CD4-positive, CD25-positive, alpha-beta regulatory T cell (primary cell): Measurements from ENCODE around the gene CHAC2. TPM values are rescaled to one million over a fixed set of nuclear protein-coding genes. Genes with fewer than 3 reads are reported as not detected.
A peak's percentile ranks its signal among the peaks of the same experiment; 100 is the strongest.

Source experiments
- ATAC-seq, 2 donors: fragments of 150-1000 bp; cut with Tn5 transposase; one replicate each; pipeline ENCODE4 v1.10.0; 2021; ENCODE audit warnings: low read depth in 2 of 2, moderate number of reproducible peaks in 2 of 2, moderate library complexity in 1 of 2
- DNase-seq, 3 donors: peaks; one replicate each; pipeline versions ENCODE4 v3.0.0 to v3.0.0-alpha.2; 2012 to 2022; ENCODE audit warnings: mixed read lengths in 1 of 3
- H3K27ac ChIP-seq: one replicate; pipeline ENCODE4 v1.7.0; 2013; ENCODE audit warnings: mild to moderate bottlenecking, low read length; ENCODE audit not compliant: insufficient read depth, poor library complexity, severe bottlenecking
- H3K27me3 ChIP-seq: one replicate; pipeline ENCODE4 v1.7.0; 2013; ENCODE audit warnings: low read length; ENCODE audit not compliant: control insufficient read depth, insufficient read depth
- H3K36me3 ChIP-seq: one replicate; pipeline ENCODE4 v1.7.0; 2013; ENCODE audit warnings: mild to moderate bottlenecking, low read length, moderate library complexity; ENCODE audit not compliant: control insufficient read depth, insufficient read depth
- H3K4me1 ChIP-seq: 2 replicates; pipeline ENCODE4 v1.7.0; 2013; ENCODE audit warnings: mild to moderate bottlenecking, low read length; ENCODE audit not compliant: insufficient read depth, control insufficient read depth, poor library complexity, severe bottlenecking
- H3K4me3 ChIP-seq: one replicate; pipeline ENCODE4 v1.7.0; 2013; ENCODE audit warnings: low read depth, mild to moderate bottlenecking, low read length, moderate library complexity
- H3K9me3 ChIP-seq, 2 experiments: 1 replicate in 1 of 2; 2 replicates in 1 of 2; pipeline ENCODE4 v1.7.0; 2013; ENCODE audit warnings: low read length in 2 of 2, mild to moderate bottlenecking in 1 of 2, moderate library complexity in 1 of 2; ENCODE audit not compliant: control insufficient read depth in 2 of 2
- H3K27ac Mint-ChIP-seq, 3 donors: one replicate each; pipeline ENCODE4 v1.8.0; 2020 to 2022; ENCODE audit warnings: mild to moderate bottlenecking in 3 of 3, mixed read lengths in 3 of 3, moderate library complexity in 2 of 3
- H3K27me3 Mint-ChIP-seq: one replicate; pipeline ENCODE4 v1.8.0; 2022; ENCODE audit warnings: mild to moderate bottlenecking, mixed read lengths
- H3K36me3 Mint-ChIP-seq: one replicate; pipeline ENCODE4 v1.8.0; 2020; ENCODE audit warnings: mixed read lengths
- H3K4me1 Mint-ChIP-seq, 4 donors: one replicate each; pipeline ENCODE4 v1.8.0; 2020 to 2022; ENCODE audit warnings: mixed read lengths in 4 of 4, mild to moderate bottlenecking in 1 of 4
- H3K4me3 Mint-ChIP-seq, 4 donors: one replicate each; pipeline ENCODE4 v1.8.0; 2020 to 2022; ENCODE audit warnings: mild to moderate bottlenecking in 4 of 4, mixed read lengths in 4 of 4, moderate library complexity in 3 of 4
- H3K9me3 Mint-ChIP-seq, 7 donors: one replicate each; pipeline ENCODE4 v1.8.0; 2020 to 2022; ENCODE audit warnings: mixed read lengths in 7 of 7, mild to moderate bottlenecking in 3 of 7, moderate library complexity in 2 of 7
- polyA plus RNA-seq, 4 donors: library from polyadenylated mRNA; unstranded; fragments of 300-500 nt; fragmentation: Illumina TruSeq; gene quantifications; one replicate each; pipeline ENCODE4 v1.2.3, GENCODE V29; 2021
- total RNA-seq: library from RNA; stranded (reverse); gene quantifications from one replicate; pipeline ENCODE4 v1.2.3, GENCODE V29; 2022

Gene CHAC2
- total and polyA plus RNA-seq, 5 donors from 2014 or later = 1.2 to 5.5 (median 4.3) TPM

GRCh38 chr2:53778536-53779162, 11.0 kb downstream of the CHAC2 start:
- Histone ChIP-seq H3K4me1 (peaks cover 5% of the 10 kb centered on the region), H3K27ac (no peak overlapping the region), H3K9me3 (no peaks in the 10 kb centered on the region), H3K27me3 (no peaks in the 10 kb centered on the region), H3K4me3 (no peak overlapping the region), H3K36me3 (peaks cover 28% of the 10 kb centered on the region)
- DNase-seq = no peak
- peak overlapping the region in 1 of 4 donors; percentile 9 for H3K4me3 Mint-ChIP-seq
- H3K9me3 Mint-ChIP-seq = peaks cover 0 to 4% (median 0%) of the 10 kb centered on the region in 7 donors
- no peak for ATAC-seq
- no peaks in the 10 kb centered on the region for H3K27me3 Mint-ChIP-seq
- H3K36me3 Mint-ChIP-seq = peaks cover 31% of the 10 kb centered on the region
- H3K4me1 Mint-ChIP-seq = peaks cover 23 to 52% (median 42%) of the 10 kb centered on the region in 4 donors
- peak overlapping the region in 1 of 3 donors; percentile 67 for H3K27ac Mint-ChIP-seq

DNA sequence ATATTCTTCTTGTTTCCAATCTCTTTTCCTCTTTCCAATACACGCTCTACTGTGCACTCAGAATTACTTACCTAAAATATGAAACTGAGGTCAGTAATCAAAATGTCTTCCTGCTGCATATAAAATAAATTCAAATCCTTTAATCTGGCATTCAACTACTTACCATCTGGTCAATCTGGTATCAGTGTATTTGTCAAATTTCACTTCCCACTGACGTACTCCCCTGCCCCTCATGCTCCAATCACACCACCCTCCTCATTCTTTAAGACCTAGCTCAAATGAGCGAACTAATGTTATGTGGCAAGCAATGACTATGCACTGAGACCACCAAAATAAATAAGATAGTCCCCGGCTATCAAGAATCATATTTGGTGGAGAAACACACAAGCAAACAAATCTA, 12.5 kb downstream of the CHAC2 start:
- Mint-ChIP-seq H3K9me3 (peaks cover 0 to 4% (median 0%) of the 10 kb centered on the region in 7 donors), H3K4me1 (peaks cover 30 to 61% (median 50%) of the 10 kb centered on the region in 4 donors), H3K4me3 (peak overlapping the region in 1 of 4 donors; percentile 68), H3K27me3 (no peaks in the 10 kb centered on the region), H3K27ac (peak overlapping the region; percentile 11 to 57 (median 20)), H3K36me3 (peaks cover 25% of the 10 kb centered on the region)
- peaks cover 19% of the 10 kb centered on the region for H3K4me1 ChIP-seq
- no peak overlapping the region for H3K27ac ChIP-seq
- peaks cover 22% of the 10 kb centered on the region for H3K36me3 ChIP-seq
- ATAC-seq (no peak), DNase-seq (no peak)
- no peaks in the 10 kb centered on the region for H3K27me3 ChIP-seq
- no peaks in the 10 kb centered on the region for H3K9me3 ChIP-seq
- H3K4me3 ChIP-seq = no peak overlapping the region

- Mint-ChIP-seq H3K4me1 (peaks cover 28 to 68% (median 48%) of the 10 kb centered on the region in 4 donors), H3K4me3 (peak overlapping the region in 1 of 4 donors; percentile 58), H3K27me3 (no peaks in the 10 kb centered on the region), H3K36me3 (peaks cover 18% of the 10 kb centered on the region), H3K27ac (no peak overlapping the region), H3K9me3 (peaks cover 0 to 2% (median 0%) of the 10 kb centered on the region in 7 donors)
- DNase-seq (no peak), ATAC-seq (no peak)
- no peaks in the 10 kb centered on the region for H3K27me3 ChIP-seq
- peaks cover 34% of the 10 kb centered on the region for H3K4me1 ChIP-seq
- peaks cover 11% of the 10 kb centered on the region for H3K36me3 ChIP-seq
- H3K9me3 ChIP-seq = no peaks in the 10 kb centered on the region
- H3K4me3 ChIP-seq = no peak overlapping the region
- no peak overlapping the region for H3K27ac ChIP-seq
These were observed 15.1 kb downstream of the CHAC2 start for GRCh38 chr2:53782676-53783075.

GRCh38 chr2:53784436-53784835, 16.8 kb downstream of the CHAC2 start:
- H3K9me3 ChIP-seq = no peaks in the 10 kb centered on the region
- Mint-ChIP-seq H3K4me3 (peak overlapping the region; percentile 95 to 99 (median 98)), H3K9me3 (peaks cover 0 to 2% (median 0%) of the 10 kb centered on the region in 7 donors), H3K27me3 (no peaks in the 10 kb centered on the region), H3K4me1 (peaks cover 29 to 72% (median 51%) of the 10 kb centered on the region in 4 donors), H3K36me3 (peaks cover 10% of the 10 kb centered on the region), H3K27ac (peak overlapping the region; percentile 59 to 98 (median 68))
- no peaks in the 10 kb centered on the region for H3K27me3 ChIP-seq
- peak overlapping the region; percentile 56 for H3K4me3 ChIP-seq
- H3K4me1 ChIP-seq = peaks cover 44% of the 10 kb centered on the region
- H3K27ac ChIP-seq = peak overlapping the region; percentile 9
- peaks cover 8% of the 10 kb centered on the region for H3K36me3 ChIP-seq
- DNase-seq (no peak), ATAC-seq (no peak)

- Histone ChIP-seq H3K9me3 (no peaks in the 10 kb centered on the region), H3K36me3 (peaks cover 8% of the 10 kb centered on the region), H3K4me1 (peaks cover 44% of the 10 kb centered on the region), H3K27me3 (no peaks in the 10 kb centered on the region), H3K4me3 (peak overlapping the region; percentile 100), H3K27ac (no peak overlapping the region)
- ATAC-seq (no peak), DNase-seq (no peak)
- peaks cover 10% of the 10 kb centered on the region for H3K36me3 Mint-ChIP-seq
- peak overlapping the region; percentile 95 to 99 (median 98) for H3K4me3 Mint-ChIP-seq
- H3K4me1 Mint-ChIP-seq = peaks cover 23 to 69% (median 48%) of the 10 kb centered on the region in 4 donors
- peaks cover 0 to 2% (median 0%) of the 10 kb centered on the region in 7 donors for H3K9me3 Mint-ChIP-seq
- peak overlapping the region; percentile 59 to 98 (median 98) for H3K27ac Mint-ChIP-seq
- H3K27me3 Mint-ChIP-seq = no peaks in the 10 kb centered on the region
These were observed 17.8 kb downstream of the CHAC2 start for GRCh38 chr2:53785366-53785765.

DNA sequence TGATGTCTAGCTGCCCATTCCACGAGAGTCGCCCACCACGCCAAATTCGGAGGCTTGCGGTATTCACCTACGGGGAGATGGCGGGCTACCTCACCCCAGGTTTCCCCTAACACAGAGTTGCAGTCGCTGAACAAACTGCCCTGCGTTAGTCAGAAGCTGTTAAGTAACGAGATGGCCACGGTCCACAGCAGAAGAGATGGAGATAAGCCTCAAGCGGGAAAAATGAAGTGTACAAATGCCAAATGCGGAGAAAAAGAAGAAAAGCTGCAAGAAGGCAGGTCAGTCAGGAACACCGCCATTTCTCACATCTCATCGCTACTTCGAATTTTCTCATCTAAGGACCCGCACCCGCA, 18.7 kb downstream of the CHAC2 start:
- Mint-ChIP-seq H3K27ac (peak overlapping the region; percentile 98 to 99 (median 98)), H3K36me3 (peaks cover 15% of the 10 kb centered on the region), H3K4me1 (peaks cover 27 to 72% (median 52%) of the 10 kb centered on the region in 4 donors), H3K9me3 (peaks cover 0 to 2% (median 0%) of the 10 kb centered on the region in 7 donors), H3K27me3 (no peaks in the 10 kb centered on the region), H3K4me3 (peak overlapping the region; percentile 95 to 99 (median 98))
- peak overlapping the region; percentile 100 for H3K4me3 ChIP-seq
- peak in 2 of 3 donors; percentile 35 to 37 for DNase-seq
- H3K9me3 ChIP-seq = no peaks in the 10 kb centered on the region
- peaks cover 47% of the 10 kb centered on the region for H3K4me1 ChIP-seq
- ATAC-seq = peak; percentile 17 to 18
- no peaks in the 10 kb centered on the region for H3K27me3 ChIP-seq
- H3K27ac ChIP-seq = peak overlapping the region; percentile 76
- H3K36me3 ChIP-seq = peaks cover 8% of the 10 kb centered on the region

- peak within 1 kb of the TSS; percentile 98 to 99 (median 99) for H3K27ac Mint-ChIP-seq
- no peaks in the 10 kb centered on the region for H3K27me3 Mint-ChIP-seq
- peak; percentile 90 to 92 for ATAC-seq
These were observed 19.4 kb downstream of the CHAC2 start, which contains the start of the genes ASB3 and ERLEC1 for GRCh38 chr2:53786705-53787613. Gene ASB3, minus strand, starts transcription at chr2:53786953. Its CDS starts 21,381 bp downstream, at chr2:53765572. Gene ERLEC1, plus strand, starts transcription at chr2:53787044. Its CDS starts 167 bp downstream, at chr2:53787211.

More at GRCh38 chr2:53786705-53787613, 19.4 kb downstream of the CHAC2 start, which contains the start of the genes ASB3 and ERLEC1:
- H3K36me3 ChIP-seq = peaks cover 5% of the 10 kb centered on the region
- peak within 1 kb of the TSS; percentile 100 for H3K4me3 ChIP-seq
- peaks cover 0 to 2% (median 0%) of the 10 kb centered on the region in 7 donors for H3K9me3 Mint-ChIP-seq
- H3K4me1 ChIP-seq = peaks cover 47% of the 10 kb centered on the region
- peaks cover 12% of the 10 kb centered on the region for H3K36me3 Mint-ChIP-seq
- peak within 1 kb of the TSS; percentile 95 to 99 (median 98) for H3K4me3 Mint-ChIP-seq
- peaks cover 27 to 71% (median 52%) of the 10 kb centered on the region in 4 donors for H3K4me1 Mint-ChIP-seq
- H3K27me3 ChIP-seq = no peaks in the 10 kb centered on the region
- DNase-seq = peak; percentile 85 to 94 (median 87)
- no peaks in the 10 kb centered on the region for H3K9me3 ChIP-seq
- peak within 1 kb of the TSS; percentile 76 for H3K27ac ChIP-seq
